ENCODE data around the gene IL34. TPM values are rescaled to one million over a fixed set of nuclear protein-coding genes. Genes with fewer than 3 reads are reported as not detected.

The IL34 gene
- total and polyA plus RNA-seq, 2 of the 13 experiments (the other 11 are each of a cell fraction or from before 2014, with no cell fraction given), result 1.2 to 1.3 TPM

DNA sequence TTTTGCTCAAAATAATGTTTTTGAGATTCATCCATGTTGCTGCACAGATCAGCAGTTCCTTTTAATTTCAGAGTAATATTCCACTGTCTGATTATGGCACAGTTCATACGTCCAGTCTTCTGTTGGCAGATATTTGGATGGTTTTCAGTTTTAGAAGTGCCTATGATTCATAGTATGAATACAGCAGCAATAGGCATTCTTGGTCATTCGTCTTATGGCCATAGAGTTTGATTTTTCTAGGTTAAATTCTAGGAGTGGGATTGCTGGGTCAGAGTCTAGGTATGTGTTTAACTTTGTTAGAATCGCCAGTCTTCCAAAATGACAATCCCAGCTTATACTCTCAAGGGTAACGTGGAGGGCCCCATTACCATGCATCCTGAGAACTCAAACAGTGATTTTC lies 11.5 kb upstream of the IL34 start (continued):
- TF ChIP-seq ZNF407 (CRISPR knock-in tag; IDR thresholded peaks at IDR 0.05; ENCODE audit: not compliant biosample characterization), result no peak
- no peak for TF ChIP-seq MAFK (conservative IDR thresholded peaks at IDR 0.05 in 1 of 2, IDR thresholded peaks at IDR 0.05 in 1 of 2; ENCODE audit: low read length in 2 of 2)
- no peak for TF ChIP-seq ASH2L (IDR thresholded peaks at IDR 0.05; ENCODE audit: insufficient read length, low read depth, low read length)
- TF ChIP-seq ZNF816 (CRISPR knock-in tag; IDR thresholded peaks at IDR 0.05; ENCODE audit: borderline replicate concordance), result no peak
- no peak for TF ChIP-seq DMAP1 (CRISPR knock-in tag; IDR thresholded peaks at IDR 0.05)
- no peak for TF ChIP-seq TAF1 (CRISPR knock-in tag; IDR thresholded peaks at IDR 0.05)
- no peak for TF ChIP-seq MED1 (CRISPR knock-in tag; IDR thresholded peaks at IDR 0.05)
- no peak for TF ChIP-seq TEF (CRISPR knock-in tag; IDR thresholded peaks at IDR 0.05)
